Retina (tissue), 1 donor: Measurements from ENCODE around the gene GPR33.
"Not testable (repeated sequence)": the region's sequence is repeated elsewhere in the genome, so short reads cannot be mapped to it uniquely, and the experiment has no call there.

Experiments
- DNase-seq: peaks from one replicate; pipeline ENCODE4 v3.0.0-alpha.2; 2016

Gene GPR33

DNA sequence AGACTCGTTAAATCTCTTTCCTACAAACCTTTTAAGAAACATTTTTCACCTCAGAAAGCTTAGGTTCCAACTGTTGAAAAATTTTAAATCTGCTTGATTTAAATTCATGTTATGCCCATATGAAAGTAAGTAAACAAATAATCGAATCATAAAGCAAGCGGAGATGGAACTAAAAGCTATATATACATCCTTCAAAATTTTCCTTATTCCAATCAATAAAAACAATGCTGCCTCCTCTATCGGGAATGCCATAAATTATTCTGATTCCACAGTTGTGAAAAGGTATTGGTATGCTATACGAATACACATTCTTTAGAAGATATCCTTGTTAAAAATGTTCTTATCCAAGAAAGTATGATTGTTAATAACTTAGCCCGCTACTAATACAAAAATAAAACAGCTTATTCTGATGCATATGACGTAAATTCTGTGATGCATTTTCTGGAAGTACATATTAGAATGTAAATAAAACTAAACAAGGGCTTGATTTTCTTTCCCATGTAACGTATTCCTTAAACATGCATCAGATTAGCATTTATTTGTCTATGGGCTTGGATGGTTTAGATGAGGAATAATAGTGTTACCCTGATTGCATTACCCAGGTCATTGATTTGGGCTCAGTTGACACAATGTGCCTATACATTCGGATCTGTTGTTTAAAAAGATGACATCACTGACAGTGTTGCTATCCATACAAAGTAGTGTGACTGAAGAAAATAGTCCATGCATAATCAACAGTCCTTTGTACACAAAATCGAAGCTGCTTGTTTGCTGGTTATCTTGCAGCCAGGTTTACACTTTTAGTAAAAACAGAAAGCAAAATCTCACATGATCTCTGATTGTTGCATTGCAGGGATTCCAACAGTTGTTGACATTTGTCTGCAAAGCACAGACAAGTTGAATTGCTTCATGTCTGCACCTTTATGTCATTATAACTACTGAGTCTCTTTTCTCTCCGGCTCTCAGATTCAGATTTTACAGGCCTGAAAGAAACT lies 29.9 kb downstream of the GPR33 start:
- peak; percentile 14 for DNase-seq

GRCh38 chr14:31456841-31457664 lies 30.8 kb downstream of the GPR33 start, which contains the start of gene DTD2:
TSS of gene DTD2 (minus strand) at chr14:31457506. CDS start at chr14:31457393, 113 bp downstream.
- DNase-seq = peak; percentile 97

DNA sequence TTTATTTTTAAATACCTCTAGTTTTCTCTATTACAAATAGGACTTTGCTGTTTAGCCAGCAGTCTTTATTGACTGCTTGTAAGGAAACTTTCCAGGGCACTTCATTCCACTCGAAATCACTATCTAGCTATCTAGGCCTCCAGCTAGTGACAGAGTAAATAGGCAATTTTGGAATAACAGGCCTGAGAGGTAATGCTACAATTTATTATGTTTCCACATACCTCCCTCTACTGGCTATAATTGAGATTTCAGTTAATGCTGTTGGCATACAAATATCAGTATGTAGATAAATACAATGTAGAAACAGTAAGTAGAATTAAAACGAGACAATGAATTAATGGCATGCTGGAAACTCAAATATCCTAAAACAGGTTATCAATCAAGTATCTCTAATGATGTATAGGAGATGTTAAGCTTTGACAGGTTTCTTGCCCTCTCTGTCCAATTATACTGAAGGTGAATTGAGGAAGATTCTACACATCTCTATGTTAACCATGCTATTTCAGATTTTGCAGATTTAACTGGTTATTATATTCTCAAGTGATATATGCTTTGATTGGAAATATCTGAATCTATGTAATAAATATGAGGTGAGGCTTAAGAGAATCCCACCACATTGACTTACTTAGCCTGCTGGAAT lies 37.7 kb downstream of the GPR33 start:
- no peak for DNase-seq

GRCh38 chr14:31449136-31449535 lies 38.7 kb downstream of the GPR33 start:
- DNase-seq = no peak

- no peak for DNase-seq
Observed at GRCh38 chr14:31445703-31446102, 42.1 kb downstream of the GPR33 start.

GRCh38 chr14:31442284-31442683 lies 45.6 kb downstream of the GPR33 start:
- DNase-seq = no peak

- DNase-seq = no peak
Observed at GRCh38 chr14:31441273-31442111, 46.3 kb downstream of the GPR33 start.

DNA sequence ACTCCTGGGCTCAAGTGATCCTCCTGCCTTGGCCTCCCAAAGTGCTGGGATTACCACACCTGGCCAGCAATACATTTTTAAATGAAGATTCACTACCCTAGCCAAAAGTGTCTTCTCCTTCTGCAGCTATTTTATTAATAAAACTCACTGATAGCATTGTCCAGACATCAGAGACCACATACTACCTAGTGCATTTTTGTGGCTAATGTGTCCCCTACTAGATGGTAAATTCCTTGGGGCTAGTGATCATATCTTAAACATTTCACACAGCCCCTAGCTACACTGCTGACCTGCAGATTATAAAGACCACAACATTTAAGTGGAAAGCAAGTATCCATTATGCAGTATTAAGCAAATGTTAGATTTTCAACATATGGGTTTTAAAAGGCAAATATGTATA lies 47.6 kb downstream of the GPR33 start:
- no peak for DNase-seq

- no peak for DNase-seq
Observed at GRCh38 chr14:31439561-31439960, 48.3 kb downstream of the GPR33 start.

DNA sequence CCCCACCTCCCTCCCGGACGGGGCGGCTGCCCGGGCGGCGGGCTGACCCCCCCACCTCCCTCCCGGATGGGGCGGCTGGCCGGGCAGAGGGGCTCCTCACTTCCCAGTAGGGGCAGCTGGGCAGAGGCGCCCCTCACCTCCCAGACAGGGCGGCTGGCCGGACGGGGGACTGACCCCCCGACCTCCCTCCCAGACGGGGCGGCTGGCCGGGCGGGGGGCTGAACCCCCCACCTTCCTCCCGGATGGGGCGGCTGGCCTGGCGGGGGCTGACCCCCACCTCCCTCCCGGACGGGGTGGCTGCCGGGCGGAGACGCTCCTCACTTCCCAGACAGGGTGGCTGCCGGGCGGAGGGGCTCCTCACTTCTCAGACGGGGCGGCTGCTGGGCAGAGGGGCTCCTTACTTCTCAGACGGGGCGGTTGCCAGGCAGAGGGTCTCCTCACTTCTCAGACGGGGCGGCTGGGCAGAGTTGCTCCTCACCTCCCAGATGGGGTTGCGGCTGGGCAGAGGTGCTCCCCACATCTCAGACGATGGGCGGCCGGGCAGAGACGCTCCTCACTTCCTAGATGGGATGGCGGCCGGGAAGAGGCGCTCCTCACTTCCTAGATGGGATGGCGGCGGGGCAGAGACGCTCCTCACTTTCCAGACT lies 50.7 kb downstream of the GPR33 start:
- DNase-seq = not testable (repeated sequence)

GRCh38 chr14:31435276-31435675 lies 52.6 kb downstream of the GPR33 start:
- DNase-seq = no peak
